Adrenal gland (tissue), 12 donors: ENCODE results near the gene DGKQ. TPM values are rescaled to one million over a fixed set of nuclear protein-coding genes. Genes with fewer than 3 reads are reported as not detected.

Experiments used
- DNase-seq, 7 donors: peaks; one replicate each; pipeline ENCODE4 v3.0.0-alpha.2; 2019 to 2020
- H3K27ac ChIP-seq, 5 donors: fragments of 200-600 bp; sonication (generic) in 4 of 5; 1 replicate in 3 of 5; 2 replicates in 2 of 5; pipeline versions ENCODE4 v1.5.1 to v1.8.0; 2016 to 2020; ENCODE audit warnings: mild to moderate bottlenecking in 1 of 5
- H3K27me3 ChIP-seq: fragments of 200-600 bp; 2 replicates; pipeline ENCODE4 v1.8.0; 2021
- H3K36me3 ChIP-seq, 2 donors: fragments of 200-600 bp; replicated peaks in 1 of 2; 1 replicate in 1 of 2; 2 replicates in 1 of 2; pipeline versions ENCODE4 v1.5.1 to v1.8.0; 2018 to 2022
- H3K4me1 ChIP-seq, 2 donors: fragments of 200-600 bp; replicated peaks in 1 of 2; 1 replicate in 1 of 2; 2 replicates in 1 of 2; pipeline versions ENCODE4 v1.5.1 to v1.8.0; 2018 to 2021
- H3K4me3 ChIP-seq, 4 donors: fragments of 200-600 bp; sonication (generic) in 3 of 4; one replicate each; pipeline ENCODE4 v1.5.1; 2016 to 2018
- H3K9me3 ChIP-seq, 3 donors: fragments of 200-600 bp; sonication (generic) in 1 of 3; replicated peaks in 1 of 3; 1 replicate in 2 of 3; 2 replicates in 1 of 3; pipeline versions ENCODE4 v1.5.1 to v1.8.0; 2016 to 2021
- POLR2A ChIP-seq, 2 donors: fragments of 450-650 bp; IDR thresholded peaks; one replicate each; pipeline ENCODE4 v1.6.1; 2017; ENCODE audit warnings: antibody characterized with exemption in 2 of 2, mild to moderate bottlenecking in 2 of 2, moderate library complexity in 1 of 2
- WGBS, 4 donors: extraction: QIAGEN DNeasy Blood & Tissue Kit in 2 of 4; methylation state at CpG; one replicate each; pipeline versions ENCODE4 v1.1.5 to v1.1.7; 2013 to 2017; 5-methylcytosine and 5-hydroxymethylcytosine counted together
- intact Hi-C, 2 donors: fragments of 100-400 bp; cut with DNase I; formaldehyde crosslinking; loops; one replicate each; pipeline versions ENCODE4 v1.14.1 to v1.15.0; 2022 to 2023
- polyA plus RNA-seq, 3 donors: library from polyadenylated mRNA; stranded (reverse); fragments of 200-250 nt in 2 of 3; fragments of 350-450 nt in 1 of 3; fragmentation: Illumina TruSeq in 1 of 3; extraction: RNeasy Lipid Tissue Mini Kit (QIAGEN cat#74804) in 1 of 3; gene quantifications; one replicate each; pipeline ENCODE4 v1.2.3, GENCODE V29; 2013 to 2014
- total RNA-seq, 9 donors: library from RNA; depleted of rRNA in 4 of 9; stranded (reverse); fragments of >200 nt in 4 of 9; fragments of 120-200 nt in 1 of 9; fragmentation: NEBNext Ultra II Directional in 1 of 9; extraction: Animal tissue kit (Norgen Biotek cat#: 25700) in 1 of 9; gene quantifications; one replicate each; pipeline versions ENCODE4 v1.1.0 to v1.2.4, GENCODE V29; 2013 to 2023
- TF ChIP-seq, protein P1 (sequence below), 6 experiments: fragments of 450-650 bp in 4 of 6; fragments of 200-600 bp in 2 of 6; sonication (generic) in 1 of 6; IDR thresholded peaks; 1 replicate in 5 of 6; 2 replicates in 1 of 6; pipeline versions ENCODE4 v1.5.1 to v1.8.0; 2016 to 2021; ENCODE audit warnings: antibody characterized with exemption in 6 of 6, mild to moderate bottlenecking in 2 of 6, moderate library complexity in 1 of 6
- donor health status: healthy with polysubstance abuse.
- donor health status: Bipolar disorder and iron deficiency.
- donor health status: DM: yes; HTN: yes; CAD: no.
- donor health status: DM: no; HTN: no; CAD: no.
- donor health status: DM: no; HTN: no; CAD: no.
- donor health status: DM: yes; HTN: yes; CAD: no.

DGKQ gene
- total and polyA plus RNA-seq, 12 donors: 0.55 to 16.5 (median 12.5) TPM

DNA sequence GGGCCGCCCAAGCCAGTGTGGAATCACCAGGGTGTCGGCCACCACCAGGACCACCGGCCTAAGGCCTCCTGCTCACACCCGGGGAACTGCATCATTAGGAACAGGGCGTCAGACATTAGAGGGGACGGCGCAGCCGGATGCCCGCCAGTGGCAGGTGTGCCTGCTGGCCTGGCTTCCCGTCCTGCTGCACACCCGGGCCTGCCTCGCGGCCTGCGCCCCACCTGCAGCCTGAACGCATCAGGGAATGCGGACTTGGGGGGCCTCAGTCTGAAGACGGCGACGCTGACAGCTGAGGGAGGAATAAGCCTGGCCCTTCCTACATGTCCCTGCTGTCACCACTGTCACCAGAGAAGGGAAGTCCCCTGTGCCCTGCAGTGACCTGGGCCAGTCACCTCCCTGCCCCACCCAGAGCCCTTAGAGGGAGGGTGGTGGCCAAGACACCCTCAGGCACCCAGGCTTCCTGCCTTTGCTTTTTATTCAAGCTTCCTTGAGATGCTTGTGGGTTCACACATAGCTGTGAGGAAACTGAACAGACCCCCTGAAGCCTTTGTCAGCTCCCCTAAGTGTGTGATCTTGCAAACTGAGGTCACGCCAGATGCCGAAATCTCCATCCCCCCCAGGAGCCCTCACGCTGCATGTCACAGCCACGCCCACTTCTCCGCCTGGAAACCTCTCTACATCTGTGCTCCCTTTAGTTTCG is 3.2 kb downstream of the DGKQ start:
- H3K4me3 ChIP-seq: no peak overlapping the region
- H3K9me3 ChIP-seq: no peaks in the 10 kb centered on the region
- H3K4me1 ChIP-seq: peaks cover 13 to 22% of the 10 kb centered on the region in 2 donors
- no peaks in the 10 kb centered on the region for H3K27me3 ChIP-seq
- TF ChIP-seq, protein P1, sequence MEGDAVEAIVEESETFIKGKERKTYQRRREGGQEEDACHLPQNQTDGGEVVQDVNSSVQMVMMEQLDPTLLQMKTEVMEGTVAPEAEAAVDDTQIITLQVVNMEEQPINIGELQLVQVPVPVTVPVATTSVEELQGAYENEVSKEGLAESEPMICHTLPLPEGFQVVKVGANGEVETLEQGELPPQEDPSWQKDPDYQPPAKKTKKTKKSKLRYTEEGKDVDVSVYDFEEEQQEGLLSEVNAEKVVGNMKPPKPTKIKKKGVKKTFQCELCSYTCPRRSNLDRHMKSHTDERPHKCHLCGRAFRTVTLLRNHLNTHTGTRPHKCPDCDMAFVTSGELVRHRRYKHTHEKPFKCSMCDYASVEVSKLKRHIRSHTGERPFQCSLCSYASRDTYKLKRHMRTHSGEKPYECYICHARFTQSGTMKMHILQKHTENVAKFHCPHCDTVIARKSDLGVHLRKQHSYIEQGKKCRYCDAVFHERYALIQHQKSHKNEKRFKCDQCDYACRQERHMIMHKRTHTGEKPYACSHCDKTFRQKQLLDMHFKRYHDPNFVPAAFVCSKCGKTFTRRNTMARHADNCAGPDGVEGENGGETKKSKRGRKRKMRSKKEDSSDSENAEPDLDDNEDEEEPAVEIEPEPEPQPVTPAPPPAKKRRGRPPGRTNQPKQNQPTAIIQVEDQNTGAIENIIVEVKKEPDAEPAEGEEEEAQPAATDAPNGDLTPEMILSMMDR (IDR thresholded peaks at IDR 0.05): no peak
- TF ChIP-seq POLR2A (IDR thresholded peaks at IDR 0.05): no peak
- intact Hi-C loops: no loop called here
- H3K27ac ChIP-seq: no peak overlapping the region
- peaks cover 0 to 6% of the 10 kb centered on the region in 2 donors for H3K36me3 ChIP-seq
- no peak for DNase-seq
- 91 to 94% (median 93%) methylated on average over 8 to 25 of the region's 25 CpGs for WGBS, 4 donors

DNA sequence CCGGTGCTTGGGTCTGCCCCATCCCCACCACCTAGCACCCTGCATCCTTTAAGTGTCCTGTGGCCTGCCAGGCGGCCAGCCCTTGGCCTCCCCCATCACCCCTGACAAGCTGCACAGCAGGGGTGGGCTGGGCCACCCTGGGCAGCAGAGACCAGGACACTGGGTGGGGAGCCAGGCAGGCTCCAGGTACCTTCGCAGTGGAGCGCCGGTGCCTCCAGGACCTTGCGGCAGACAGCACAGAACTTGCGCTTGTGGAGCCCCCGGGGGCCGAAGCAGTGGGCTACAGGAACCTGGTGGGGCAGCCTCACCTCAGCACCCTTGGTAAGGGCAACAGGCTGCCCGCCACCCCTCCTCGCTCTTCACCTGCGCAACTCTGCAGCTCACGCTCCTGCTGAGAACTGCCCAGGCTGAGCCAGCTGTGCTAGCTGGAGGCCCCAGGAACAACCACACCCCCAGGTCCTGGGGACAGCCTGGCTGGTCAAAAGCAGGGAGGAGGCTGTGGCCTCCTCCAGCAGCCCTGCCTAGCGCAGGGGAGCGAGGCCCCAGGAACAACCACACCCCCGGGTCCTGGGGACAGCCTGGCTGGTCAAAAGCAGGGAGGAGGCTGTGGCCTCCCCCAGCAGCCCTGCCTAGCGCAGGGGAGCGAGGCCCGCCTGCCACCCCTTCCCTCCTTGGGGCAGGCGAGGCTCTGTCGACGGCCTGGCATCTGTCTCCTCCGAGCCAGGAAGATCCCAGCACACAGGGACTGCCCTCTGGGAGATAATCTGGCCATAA is 4.6 kb downstream of the DGKQ start:
- no peak for DNase-seq
- Histone ChIP-seq H3K27ac (no peak overlapping the region), H3K9me3 (no peaks in the 10 kb centered on the region), H3K4me3 (no peak overlapping the region), H3K4me1 (peaks cover 13 to 19% of the 10 kb centered on the region in 2 donors), H3K36me3 (peaks cover 0 to 6% of the 10 kb centered on the region in 2 donors), H3K27me3 (no peaks in the 10 kb centered on the region)
- intact Hi-C loops: no loop called here
- TF ChIP-seq, protein P1 (IDR thresholded peaks at IDR 0.05): no peak
- TF ChIP-seq POLR2A (IDR thresholded peaks at IDR 0.05): no peak
- WGBS, 4 donors: 90 to 94% (median 92%) methylated on average over 5 to 23 of the region's 23 CpGs

DNA sequence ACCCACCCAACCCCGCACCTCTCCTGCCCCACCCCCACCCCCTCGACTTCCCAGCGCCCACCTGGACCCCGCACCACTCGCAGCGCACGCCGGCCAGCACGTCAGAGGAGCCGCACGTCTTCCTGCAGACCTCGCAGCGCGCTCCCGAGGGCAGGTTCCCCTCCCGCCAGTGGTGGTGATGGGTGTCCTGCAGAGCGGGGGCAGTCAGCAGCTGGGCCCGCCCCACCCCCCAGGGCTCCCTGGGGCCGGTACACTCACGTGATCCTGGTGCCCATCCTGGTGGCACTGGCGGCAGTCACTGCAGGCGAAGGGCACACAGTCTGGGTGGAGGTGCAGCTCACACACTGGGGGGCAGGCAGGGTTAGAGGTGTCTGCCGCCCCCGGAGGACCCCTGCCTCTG is 5.1 kb downstream of the DGKQ start:
- intact Hi-C loops: no loop called here

DNA sequence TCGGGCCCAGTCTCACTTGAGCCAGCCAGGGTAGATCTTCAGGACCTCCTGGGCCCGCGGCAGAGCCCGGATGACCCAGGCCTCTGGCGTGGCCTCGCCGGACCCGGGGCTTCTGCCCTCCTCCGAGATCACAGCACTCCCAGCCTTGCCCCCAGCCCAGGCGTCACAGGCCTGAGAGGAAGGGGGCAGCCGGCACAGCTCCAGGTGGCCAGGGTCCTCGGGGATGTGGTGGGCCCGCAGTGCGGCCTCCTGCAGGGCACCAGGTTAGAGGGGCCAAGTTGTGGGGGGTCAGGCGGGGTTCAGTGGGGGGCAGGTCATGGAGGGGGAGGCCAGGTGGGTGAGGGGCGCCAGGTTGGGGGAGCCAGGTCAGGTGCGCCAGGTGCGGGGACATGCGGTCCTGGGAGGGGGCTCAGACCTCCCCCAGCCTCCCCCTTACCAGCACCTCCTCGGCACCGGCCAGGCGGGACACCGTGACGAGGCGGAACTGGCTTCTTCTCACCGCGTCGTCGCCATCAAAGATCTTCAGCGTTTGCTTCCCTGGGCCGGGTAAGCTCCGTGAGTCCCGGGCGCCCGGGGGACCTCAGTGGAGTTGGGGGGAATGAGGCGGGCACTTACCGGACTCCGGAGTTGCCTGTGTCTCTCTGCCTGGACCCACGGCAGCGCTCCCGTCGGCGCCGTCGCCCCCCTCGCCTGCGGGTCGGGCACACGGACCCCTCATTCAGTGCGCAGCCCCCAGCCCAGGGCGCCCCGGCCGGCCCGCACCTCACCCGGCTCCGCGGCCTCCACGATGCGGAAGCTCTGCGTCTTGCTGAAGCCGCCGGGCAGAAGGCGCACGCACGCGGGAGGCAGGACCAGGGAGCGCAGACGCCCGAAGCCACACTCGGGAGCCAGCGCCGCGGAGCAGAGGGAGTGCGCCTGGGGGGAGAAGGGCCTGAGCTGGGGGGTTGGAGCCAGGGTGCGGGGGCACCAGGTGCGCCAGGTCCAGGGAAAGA is 6.0 kb downstream of the DGKQ start:
- H3K27me3 ChIP-seq: no peaks in the 10 kb centered on the region
- DNase-seq: no peak
- H3K27ac ChIP-seq: no peak overlapping the region
- H3K4me1 ChIP-seq: peaks cover 8 to 11% of the 10 kb centered on the region in 2 donors
- intact Hi-C loops: no loop called here
- no peak overlapping the region for H3K4me3 ChIP-seq
- H3K9me3 ChIP-seq: no peaks in the 10 kb centered on the region
- peaks cover 0 to 6% of the 10 kb centered on the region in 2 donors for H3K36me3 ChIP-seq
- 14 to 55% (median 53%) methylated on average over 13 to 76 of the region's 76 CpGs for WGBS, 4 donors
- TF ChIP-seq, protein P1 (IDR thresholded peaks at IDR 0.05): no peak
- no peak for TF ChIP-seq POLR2A (IDR thresholded peaks at IDR 0.05)

More for the DNA sequence above, 5.1 kb downstream of the DGKQ start:
- Histone ChIP-seq H3K4me1 (peaks cover 13 to 17% of the 10 kb centered on the region in 2 donors), H3K27me3 (no peaks in the 10 kb centered on the region), H3K9me3 (no peaks in the 10 kb centered on the region), H3K27ac (no peak overlapping the region), H3K4me3 (no peak overlapping the region), H3K36me3 (peaks cover 0 to 6% of the 10 kb centered on the region in 2 donors)
- TF ChIP-seq POLR2A (IDR thresholded peaks at IDR 0.05): no peak
- DNase-seq: no peak
- 9 to 41% (median 38%) methylated on average over 4 to 24 of the region's 24 CpGs; no CpG with 5 or more reads in 1 of the 4 donors for WGBS, 4 donors
